HepG2 (cell line): Measurements from ENCODE around the gene ACP1. TPM values are rescaled to one million over a fixed set of nuclear protein-coding genes. Genes with fewer than 3 reads are reported as not detected.

Experiments used
- ATAC-seq: fragments of 200-7000 bp; cut with Tn5 transposase; 3 replicates; pipeline ENCODE4 v1.9.1; 2020; ENCODE audit warnings: mild to moderate bottlenecking, moderate library complexity
- BruUV-seq: library from RNA; stranded (reverse); fragments of 400-500 nt; replicated peaks from 2 replicates; lab custom pipeline; 2021; lab: Mats Ljungman, UMichigan
- CTCF ChIA-PET: fragments of 300-600 bp; formaldehyde crosslinking; extraction: SDS; loops from one replicate; lab custom pipeline; 2021; ENCODE audit warnings: low total read pairs, inconsistent platforms, low intra/inter-chr PET ratio; lab: Yijun Ruan, JAX
- POLR2A ChIA-PET: fragments of 350-600 bp; sonication (Branson Sonifier 250); formaldehyde crosslinking; loops from one replicate; lab custom pipeline; 2020; ENCODE audit warnings: antibody characterized with exemption, inconsistent platforms; lab: Yijun Ruan, JAX
- DNase-seq: peaks from one replicate; pipeline ENCODE4 v3.0.0-alpha.2; 2015; ENCODE audit warnings: low spot score
- FAIRE-seq: peaks from 3 replicates; lab custom pipeline; 2011; peaks lifted over from hg19 to GRCh38; lab: Jason Lieb, UNC
- H2AFZ ChIP-seq: one replicate; pipeline ENCODE4 v1.6.1; 2011; ENCODE audit warnings: low read length, inconsistent platforms
- H3K27ac ChIP-seq: fragments of 300-600 bp; 3 replicates; pipeline ENCODE4 v1.8.0; 2011; ENCODE audit warnings: mixed run types, mild to moderate bottlenecking, mixed read lengths, low read length, inconsistent platforms; ENCODE audit not compliant: insufficient read depth; ENCODE audit errors: extremely low read length
- H3K27me3 ChIP-seq, 2 experiments: fragments of 200-600 bp in 1 of 2; 2 replicates in 1 of 2; 3 replicates in 1 of 2; pipeline versions ENCODE4 v1.6.0 to v1.8.0; 2011; ENCODE audit warnings: low read length in 2 of 2, mild to moderate bottlenecking in 2 of 2, moderate library complexity in 2 of 2, inconsistent platforms in 1 of 2; ENCODE audit not compliant: insufficient read depth in 2 of 2, control insufficient read depth in 1 of 2
- H3K36me3 ChIP-seq, 2 experiments: fragments of 200-600 bp in 1 of 2; replicated peaks in 1 of 2; 2 replicates in 1 of 2; 3 replicates in 1 of 2; pipeline versions ENCODE4 v1.5.1 to v1.8.0; 2011; ENCODE audit warnings: low read length in 2 of 2, inconsistent platforms in 1 of 2; ENCODE audit not compliant: insufficient read depth in 2 of 2, control insufficient read depth in 1 of 2
- H3K4me1 ChIP-seq: 2 replicates; pipeline ENCODE4 v1.5.1; 2012; ENCODE audit warnings: low read length, inconsistent platforms; ENCODE audit not compliant: insufficient read depth
- H3K4me2 ChIP-seq: 2 replicates; pipeline ENCODE4 v1.6.0; 2011; ENCODE audit warnings: low read depth, low read length, inconsistent platforms
- H3K4me3 ChIP-seq, 3 experiments: fragments of 200-600 bp in 1 of 3; sonication (generic), shearing (Covaris generic) in 1 of 3; replicated peaks in 1 of 3; 2 replicates each; pipeline ENCODE4 v1.5.1; 2011 to 2016; ENCODE audit warnings: low read length in 3 of 3, inconsistent platforms in 2 of 3, low read depth in 2 of 3, mild to moderate bottlenecking in 2 of 3, control low read depth in 1 of 3, mixed read lengths in 1 of 3; ENCODE audit not compliant: insufficient read depth in 1 of 3
- H3K79me2 ChIP-seq: one replicate; pipeline ENCODE4 v1.6.1; 2011; ENCODE audit warnings: low read length, inconsistent platforms; ENCODE audit not compliant: insufficient read depth
- H3K9ac ChIP-seq: 2 replicates; pipeline ENCODE4 v1.6.0; 2011; ENCODE audit warnings: mild to moderate bottlenecking, low read depth, low read length, inconsistent platforms; ENCODE audit not compliant: insufficient read depth
- H3K9me3 ChIP-seq: 2 replicates; pipeline ENCODE4 v1.5.1; 2012; ENCODE audit warnings: mild to moderate bottlenecking, low read length
- H4K20me1 ChIP-seq: 2 replicates; pipeline ENCODE4 v1.6.0; 2011; ENCODE audit warnings: inconsistent platforms, mild to moderate bottlenecking, low read length, moderate library complexity; ENCODE audit not compliant: insufficient read depth
- CSRNP1 ChIP-seq: sonication (generic); formaldehyde crosslinking; IDR thresholded peaks from 2 replicates; pipeline ENCODE4 v1.8.1; 2023; ENCODE audit warnings: mild to moderate bottlenecking, missing genetic modification reagents
- FIP1L1 ChIP-seq: fragments of 200-400 bp; formaldehyde crosslinking; IDR thresholded peaks from 2 replicates; pipeline ENCODE4 v1.6.1; 2018; ENCODE audit warnings: low read depth, mild to moderate bottlenecking, low read length, moderate library complexity, borderline replicate concordance; ENCODE audit not compliant: insufficient read depth
- HBP1 ChIP-seq: IDR thresholded peaks from 2 replicates; pipeline ENCODE4 v1.6.1; 2016; ENCODE audit warnings: low read depth, control low read depth
- HNF4A ChIP-seq: sonication (generic); formaldehyde crosslinking; IDR thresholded peaks from 2 replicates; pipeline ENCODE4 v1.4.0; 2020; ENCODE audit warnings: missing genetic modification reagents
- MIXL1 ChIP-seq: IDR thresholded peaks from 2 replicates; pipeline ENCODE4 v1.6.1; 2016
- ZNF749 ChIP-seq: sonication (generic); formaldehyde crosslinking; IDR thresholded peaks from 2 replicates; pipeline ENCODE4 v1.8.0; 2022; ENCODE audit warnings: mild to moderate bottlenecking, missing genetic modification reagents, moderate library complexity, borderline replicate concordance
- WGBS: methylation state at CpG from one replicate; pipeline ENCODE4 v1.1.6; 2017; ENCODE audit warnings: low lambda C conversion rate; 5-methylcytosine and 5-hydroxymethylcytosine counted together
- in situ Hi-C: cut with HindIII; loops from 2 replicates; pipeline ENCODE4 v1.10.0; 2017; ENCODE audit warnings: low pct_unique_long_range_greater_than_20kb; ENCODE audit not compliant: extremely low pct_ligation_motif_present
- intact Hi-C: fragments of 100-400 bp; cut with micrococcal nuclease; formaldehyde crosslinking; loops from one replicate; pipeline ENCODE4 v1.10.0; 2022; ENCODE audit not compliant: unreplicated experiment
- polyA plus RNA-seq, 8 experiments: library from polyadenylated mRNA; depleted of rRNA in 3 of 8; stranded (reverse) in 7 of 8; unstranded in 1 of 8; fragments of >200 nt; fragmentation: Illumina TruSeq in 4 of 8; extraction: Trizol in 4 of 8; gene quantifications; 2 replicates each; pipeline versions ENCODE4 v1.2.1 to v1.2.3, GENCODE V29; 2011 to 2016; ENCODE audit warnings: low read depth in 4 of 8, missing spikeins in 1 of 8, mixed read lengths in 1 of 8; ENCODE audit not compliant: insufficient read depth in 1 of 8
- total RNA-seq, 5 experiments: library from RNA; depleted of rRNA; stranded (reverse); fragments of >200 nt; fragmentation: Illumina TruSeq; extraction: Trizol; gene quantifications; 2 replicates each; pipeline ENCODE4 v1.2.3, GENCODE V29; 2016; ENCODE audit warnings: low read depth in 1 of 5

Gene ACP1
- total and polyA plus RNA-seq, 2 of the 13 experiments (the other 11 are each of a cell fraction or from before 2014, with no cell fraction given) = 246 to 348 TPM

- ChIA-PET POLR2A (no interaction called here), CTCF (no interaction called here)
- H3K27me3 ChIP-seq = no peaks in the 10 kb centered on the region
- intact Hi-C loops (no loop called here), in situ Hi-C loops (no loop called here)
- no peaks in the 10 kb centered on the region for H4K20me1 ChIP-seq
- H2AFZ ChIP-seq = no peak overlapping the region
- no peak overlapping the region for H3K27ac ChIP-seq
- BruUV-seq = no TSS peak
- H3K9ac ChIP-seq = no peak overlapping the region
- DNase-seq = no peak
- peaks cover 50% of the 10 kb centered on the region for H3K4me1 ChIP-seq
- H3K79me2 ChIP-seq = peaks cover 2% of the 10 kb centered on the region
- H3K4me3 ChIP-seq = no peak overlapping the region
- no peak for FAIRE-seq
- peaks cover 5% of the 10 kb centered on the region; the same call in 1 of the 2 replicates for H3K9me3 ChIP-seq
- ATAC-seq = no peak
- WGBS = 97% methylated on average over 8 of the region's 8 CpGs
- no peak overlapping the region for H3K4me2 ChIP-seq
- no peaks in the 10 kb centered on the region; a peak in 1 of 5 replicates for H3K36me3 ChIP-seq
- TF ChIP-seq FIP1L1 = no peak
- TF ChIP-seq HNF4A (CRISPR knock-in tag) = no peak
- no peak for TF ChIP-seq ZNF749 (CRISPR knock-in tag)
- TF ChIP-seq HBP1 (CRISPR knock-in tag) = no peak
- TF ChIP-seq CSRNP1 (CRISPR knock-in tag) = no peak
- TF ChIP-seq MIXL1 = no peak
Observed at GRCh38 chr2:253202-253638, 11.5 kb upstream of the ACP1 start.
